Measurements from ENCODE around the gene THOC6.

- no peak for TF ChIP-seq CTCF (IDR thresholded peaks at IDR 0.05; ENCODE audit: extremely low read depth in 1 of 2, insufficient read depth in 1 of 2, low read depth in 1 of 2, low read length in 2 of 2)
- TF ChIP-seq POLR2AphosphoS5 (IDR thresholded peaks at IDR 0.05; ENCODE audit: insufficient read depth, low read depth, low read length): no peak
- TF ChIP-seq GATA2 (IDR thresholded peaks at IDR 0.05; ENCODE audit: insufficient read depth, insufficient read length, low read depth, low read length): no peak
- no peak for TF ChIP-seq POLR2A (IDR thresholded peaks at IDR 0.05; ENCODE audit: low read depth, low read length)
These were observed 11.6 kb downstream of the THOC6 start for GRCh38 chr16:3035289-3035971.

Data from endothelial cell of umbilical vein (primary cell).